HCT116 (cell line): Measurements from ENCODE around the gene KTN1. TPM values are rescaled to one million over a fixed set of nuclear protein-coding genes. Genes with fewer than 3 reads are reported as not detected.

Source experiments
- ATAC-seq: fragments of 200-7000 bp; cut with Tn5 transposase; 2 replicates; pipeline ENCODE4 v1.9.1; 2020; ENCODE audit warnings: mild to moderate bottlenecking, moderate library complexity
- BruUV-seq: library from RNA; stranded (reverse); fragments of 400-500 nt; replicated peaks from 2 replicates; lab custom pipeline; 2021; lab: Mats Ljungman, UMichigan
- CTCF ChIA-PET: fragments of 300-600 bp; sonication (Branson Sonifier 250); formaldehyde crosslinking; loops from one replicate; lab custom pipeline; 2021; ENCODE audit warnings: antibody characterized with exemption; lab: Charles Lee
- POLR2A ChIA-PET: fragments of 300-600, 350-600 bp; sonication (Branson Sonifier 250); formaldehyde crosslinking; loops from one replicate; lab custom pipeline; 2021; ENCODE audit warnings: antibody characterized with exemption; lab: Charles Lee
- RAD21 ChIA-PET, 2 experiments: fragments of 300-600 bp; sonication (Branson Sonifier 250); formaldehyde crosslinking; loops; one replicate each; lab custom pipeline; 2023; ENCODE audit warnings: low total read pairs in 2 of 2; ENCODE audit not compliant: uncharacterized antibody in 2 of 2, unreplicated experiment in 2 of 2, low non-redundant PET in 1 of 2; lab: Charles Lee
- DNase-seq: peaks from one replicate; pipeline ENCODE4 v3.0.0-alpha.2; 2010; ENCODE audit warnings: low read depth, low spot score
- H2AFZ ChIP-seq: fragments of 200-600 bp; shearing (Covaris generic), sonication (generic); 2 replicates; pipeline ENCODE4 v1.6.1; 2017; ENCODE audit warnings: low read depth, mixed run types, mixed read lengths, antibody characterized with exemption, low read length; ENCODE audit not compliant: poor library complexity, severe bottlenecking
- H3K27ac ChIP-seq: 2 replicates; pipeline ENCODE4 v1.5.1; 2012; ENCODE audit warnings: low read depth, low read length
- H3K27me3 ChIP-seq: fragments of 200-600 bp; sonication (generic); 2 replicates; pipeline ENCODE4 v1.6.1; 2016; ENCODE audit warnings: mixed run types, low read length, mixed read lengths; ENCODE audit not compliant: insufficient read depth
- H3K36me3 ChIP-seq, 2 experiments: fragments of 200-500 bp in 1 of 2; fragments of 200-600 bp in 1 of 2; sonication (Bioruptor generic) in 1 of 2; sonication (generic) in 1 of 2; 2 replicates each; pipeline versions ENCODE4 v1.5.1 to v1.6.1; 2014 to 2016; ENCODE audit warnings: low read length in 2 of 2, inconsistent platforms in 1 of 2, mixed read lengths in 1 of 2, mixed run types in 1 of 2; ENCODE audit not compliant: insufficient read depth in 2 of 2, control insufficient read depth in 1 of 2
- H3K4me1 ChIP-seq, 2 experiments: fragments of 200-600 bp in 1 of 2; sonication (generic) in 1 of 2; 2 replicates each; pipeline versions ENCODE4 v1.5.1 to v1.6.1; 2012 to 2017; ENCODE audit warnings: low read length in 2 of 2, inconsistent platforms in 1 of 2, mild to moderate bottlenecking in 1 of 2, mixed read lengths in 1 of 2, mixed run types in 1 of 2, moderate library complexity in 1 of 2; ENCODE audit not compliant: insufficient read depth in 2 of 2, control insufficient read depth in 1 of 2
- H3K4me2 ChIP-seq: fragments of 200-600 bp; sonication (generic); 2 replicates; pipeline ENCODE4 v1.6.1; 2017; ENCODE audit warnings: mixed run types, low read length, mixed read lengths
- H3K4me3 ChIP-seq, 2 experiments: fragments of 200-600 bp in 1 of 2; sonication (generic) in 1 of 2; replicated peaks in 1 of 2; 2 replicates each; pipeline ENCODE4 v1.5.1; 2011 to 2016; ENCODE audit warnings: low read length in 2 of 2, control low read depth in 1 of 2, low read depth in 1 of 2, mild to moderate bottlenecking in 1 of 2, mixed read lengths in 1 of 2, mixed run types in 1 of 2
- H3K79me2 ChIP-seq: fragments of 200-600 bp; sonication (generic); 2 replicates; pipeline ENCODE4 v1.6.1; 2017; ENCODE audit warnings: mild to moderate bottlenecking, mixed run types, low read length, moderate library complexity, mixed read lengths; ENCODE audit not compliant: insufficient read depth
- H3K9ac ChIP-seq: fragments of 200-600 bp; sonication (generic); 2 replicates; pipeline ENCODE4 v1.6.1; 2016; ENCODE audit warnings: low read length, mixed read lengths
- H3K9me2 ChIP-seq: fragments of 200-600 bp; sonication (generic), shearing (Covaris generic); 2 replicates; pipeline ENCODE4 v1.6.1; 2017; ENCODE audit warnings: mixed run types, mild to moderate bottlenecking, moderate library complexity; ENCODE audit not compliant: insufficient read depth
- H3K9me3 ChIP-seq, 2 experiments: fragments of 200-500 bp in 1 of 2; fragments of 200-600 bp in 1 of 2; sonication (Bioruptor generic) in 1 of 2; sonication (generic) in 1 of 2; 2 replicates each; pipeline ENCODE4 v1.6.1; 2014 to 2017; ENCODE audit warnings: low read length in 2 of 2, mixed read lengths in 2 of 2, inconsistent platforms in 1 of 2, low read depth in 1 of 2, mild to moderate bottlenecking in 1 of 2, mixed run types in 1 of 2, moderate library complexity in 1 of 2; ENCODE audit not compliant: control insufficient read depth in 1 of 2, insufficient read depth in 1 of 2
- H4K20me1 ChIP-seq: fragments of 200-600 bp; sonication (generic), shearing (Covaris generic); 2 replicates; pipeline ENCODE4 v1.6.1; 2017; ENCODE audit warnings: mixed run types, mild to moderate bottlenecking, moderate library complexity; ENCODE audit not compliant: insufficient read depth
- EGR1 ChIP-seq: IDR thresholded peaks from 2 replicates; pipeline ENCODE4 v1.6.1; 2012; ENCODE audit warnings: low read depth
- ELF1 ChIP-seq: IDR thresholded peaks from 2 replicates; pipeline ENCODE4 v1.6.1; 2012; ENCODE audit warnings: low read depth, borderline replicate concordance
- MAX ChIP-seq: IDR thresholded peaks from 2 replicates; pipeline ENCODE4 v1.6.1; 2012
- POLR2AphosphoS5 ChIP-seq: IDR thresholded peaks from 2 replicates; pipeline ENCODE4 v1.6.1; 2011; ENCODE audit warnings: mild to moderate bottlenecking, low read depth, low read length, moderate library complexity
- RAD21 ChIP-seq: IDR thresholded peaks from 2 replicates; pipeline ENCODE4 v1.6.1; 2012; ENCODE audit warnings: low read depth, mild to moderate bottlenecking
- SP1 ChIP-seq: IDR thresholded peaks from 2 replicates; pipeline ENCODE4 v1.6.1; 2012; ENCODE audit warnings: low read depth
- SRF ChIP-seq: IDR thresholded peaks from 2 replicates; pipeline ENCODE4 v1.6.1; 2012; ENCODE audit warnings: low read depth
- TCF7L2 ChIP-seq: IDR thresholded peaks from 2 replicates; pipeline ENCODE4 v1.7.0; 2011; ENCODE audit warnings: borderline replicate concordance, inconsistent platforms; ENCODE audit not compliant: insufficient read depth, insufficient read length; ENCODE audit errors: extremely low read depth
- YY1 ChIP-seq: IDR thresholded peaks from 2 replicates; pipeline ENCODE4 v1.6.1; 2011; ENCODE audit warnings: low read length, low read depth, moderate library complexity, mild to moderate bottlenecking; ENCODE audit not compliant: insufficient replicate concordance; ENCODE audit errors: extremely low read depth
- ZBTB33 ChIP-seq: IDR thresholded peaks from 2 replicates; pipeline ENCODE4 v1.6.1; 2011; ENCODE audit warnings: mild to moderate bottlenecking, low read length, moderate library complexity; ENCODE audit not compliant: insufficient replicate concordance; ENCODE audit errors: extremely low read depth
- intact Hi-C: fragments of 100-400 bp; cut with micrococcal nuclease; formaldehyde crosslinking; loops from 2 replicates; pipeline ENCODE4 v1.10.0; 2022
- total RNA-seq: library from RNA; stranded (reverse); gene quantifications from one replicate; pipeline ENCODE4 v1.2.1, GENCODE V29; 2021; ENCODE audit not compliant: unreplicated experiment

Gene KTN1
- total RNA-seq, 1 experiment from 2014 or later = 105 TPM

- Histone ChIP-seq H2AFZ (no peak overlapping the region), H3K9me2 (no peaks in the 10 kb centered on the region), H3K4me1 (peaks cover 7 to 11% of the 10 kb centered on the region in 2 experiments), H3K79me2 (no peaks in the 10 kb centered on the region), H3K4me3 (no peak overlapping the region), H3K9ac (no peak overlapping the region)
- intact Hi-C loops = no loop called here
- BruUV-seq = no TSS peak
- TF ChIP-seq RAD21 (no peak), MAX (no peak), TCF7L2 (no peak), YY1 (no peak), SP1 (no peak), POLR2AphosphoS5 (no peak), ZBTB33 (no peak), EGR1 (no peak), SRF (no peak), ELF1 (no peak)
- TF ChIP-seq, all 23 proteins: peak for 0
- peak; percentile 77 for ATAC-seq
- ChIA-PET RAD21 (no interaction called here), CTCF (no interaction called here), POLR2A (interaction anchor here (0.8 kb wide), 1 partner anchor 10 kb away, joined by 3 read pairs; no protein-coding TSS in a partner anchor)
- DNase-seq = peak; percentile 38
- H3K27ac ChIP-seq = no peak overlapping the region
- no peaks in the 10 kb centered on the region for H3K36me3 ChIP-seq
- H3K4me2 ChIP-seq = peak overlapping the region; percentile 39
- no peaks in the 10 kb centered on the region for H4K20me1 ChIP-seq
- no peaks in the 10 kb centered on the region for H3K27me3 ChIP-seq
- no peaks in the 10 kb centered on the region for H3K9me3 ChIP-seq
These were observed 22.9 kb upstream of the KTN1 start for GRCh38 chr14:55556929-55557623.
